Right lobe of liver (tissue), 4 donors: Measurements from ENCODE around the gene CSF1.

ENCODE experiments used
- CTCF ChIP-seq, 4 donors: fragments of 200-600 bp in 3 of 4; fragments of 450-650 bp in 1 of 4; IDR thresholded peaks; one replicate each; pipeline versions ENCODE4 v1.5.1 to v1.8.0; 2016 to 2022; ENCODE audit warnings: antibody characterized with exemption in 4 of 4, mild to moderate bottlenecking in 2 of 4
- POLR2A ChIP-seq: fragments of 450-650 bp; IDR thresholded peaks from one replicate; pipeline ENCODE4 v1.6.1; 2017; ENCODE audit warnings: antibody characterized with exemption, mild to moderate bottlenecking
- donor health status: DM: no; HTN: no; CAD: no.
- donor health status: DM: no; HTN: no; CAD: no.
- donor health status: DM: no; HTN: yes; CAD: no.

GRCh38 chr1:109912214-109912861 is 1.7 kb downstream of the CSF1 start:
- no peak for TF ChIP-seq CTCF (IDR thresholded peaks at IDR 0.05)
- TF ChIP-seq POLR2A: no peak
